NCI-H146 treated with DMSO at 0.1 percent for 48 hours (cell line): ENCODE measurements around the gene ARHGAP42.
"Not testable (repeated sequence)": the region's sequence is repeated elsewhere in the genome, so short reads cannot be mapped to it uniquely, and the experiment has no call there.

Source experiments
- DNase-seq: peaks from one replicate; lab custom pipeline; 2025; ENCODE audit not compliant: unreplicated experiment; lab: John Stamatoyannopoulos, UW

Gene ARHGAP42

DNA sequence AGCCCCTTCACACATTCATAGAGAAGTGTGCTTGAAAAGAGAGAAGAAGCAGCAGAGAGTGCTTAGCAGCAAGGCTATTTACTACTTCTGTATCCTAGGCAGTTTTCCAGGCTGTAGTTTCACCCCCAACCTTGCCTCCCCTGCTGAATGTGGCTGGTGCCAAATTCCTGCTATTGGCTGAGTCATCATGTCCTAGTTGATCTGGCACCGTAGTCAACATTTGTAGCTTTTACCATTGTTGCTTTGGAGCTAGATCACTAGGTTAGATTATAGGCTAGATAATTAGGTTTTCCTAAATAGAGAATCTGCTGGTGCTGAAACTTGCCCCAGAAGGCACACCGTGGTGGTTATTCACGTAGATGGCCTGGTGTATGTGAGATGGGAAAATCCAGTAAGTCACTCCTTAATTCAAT lies 32.7 kb downstream of the ARHGAP42 start:
- no peak for DNase-seq

- DNase-seq: no peak
Measured at GRCh38 chr11:100726680-100727079, 39.6 kb downstream of the ARHGAP42 start.

DNA sequence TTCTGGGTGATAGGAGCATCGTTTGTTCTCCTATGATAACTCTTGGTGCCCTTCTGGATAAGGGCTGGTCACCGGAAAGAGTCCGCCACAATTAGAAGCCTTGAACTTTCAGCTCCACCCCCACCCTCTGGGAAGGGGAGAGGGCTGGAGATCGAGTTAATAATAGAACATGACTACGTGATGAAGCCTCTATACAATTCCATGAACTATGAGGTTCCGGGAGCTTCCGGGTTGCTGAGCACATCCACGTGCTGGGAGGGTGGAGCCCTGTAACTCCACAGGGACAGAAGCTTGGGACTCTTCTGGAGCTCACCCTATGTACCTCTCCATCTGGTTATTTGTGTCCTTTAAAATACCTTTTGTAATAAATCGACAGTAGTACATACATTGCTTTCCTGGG lies 40.3 kb downstream of the ARHGAP42 start:
- DNase-seq: no peak

DNA sequence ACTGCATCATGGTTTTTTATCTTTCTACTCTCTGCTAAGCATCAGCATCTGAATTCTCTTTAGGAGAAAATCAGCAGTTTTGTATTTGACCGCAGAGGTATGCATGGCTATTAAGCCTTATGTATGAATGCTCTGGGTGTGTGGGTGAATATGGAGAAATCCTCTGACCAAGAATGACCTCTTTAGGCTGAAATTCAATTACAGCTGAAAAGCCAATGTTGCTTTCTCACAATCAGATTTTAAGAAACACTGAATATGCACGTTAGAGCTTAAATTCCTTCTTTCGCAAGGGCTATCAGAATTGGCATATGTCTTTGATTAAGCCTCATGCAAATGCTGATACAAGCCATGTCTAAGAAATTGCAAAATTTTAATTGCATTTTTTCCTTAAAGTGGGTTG lies 43.2 kb downstream of the ARHGAP42 start:
- no peak for DNase-seq

GRCh38 chr11:100731471-100731870 lies 44.4 kb downstream of the ARHGAP42 start:
- no peak for DNase-seq

DNA sequence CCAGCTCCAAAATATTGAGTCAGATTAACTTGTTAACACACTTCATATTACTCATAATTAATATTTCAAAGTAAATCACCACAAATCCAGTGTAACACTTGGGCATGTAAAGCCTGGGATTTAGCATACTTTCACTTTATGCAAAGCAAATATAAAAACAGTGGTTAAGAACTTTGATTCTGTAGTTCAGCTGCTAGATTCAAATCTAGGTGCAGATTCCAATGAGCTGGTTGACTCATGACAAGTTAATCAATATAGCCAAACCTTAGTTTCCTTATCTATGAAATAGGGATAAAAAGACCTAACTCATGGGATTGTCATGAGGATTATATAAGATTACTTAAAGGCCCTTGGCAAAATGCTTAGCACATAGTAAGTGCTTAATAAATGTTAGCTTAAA lies 45.9 kb downstream of the ARHGAP42 start:
- no peak for DNase-seq

GRCh38 chr11:100734743-100735527 lies 47.8 kb downstream of the ARHGAP42 start:
- no peak for DNase-seq

DNA sequence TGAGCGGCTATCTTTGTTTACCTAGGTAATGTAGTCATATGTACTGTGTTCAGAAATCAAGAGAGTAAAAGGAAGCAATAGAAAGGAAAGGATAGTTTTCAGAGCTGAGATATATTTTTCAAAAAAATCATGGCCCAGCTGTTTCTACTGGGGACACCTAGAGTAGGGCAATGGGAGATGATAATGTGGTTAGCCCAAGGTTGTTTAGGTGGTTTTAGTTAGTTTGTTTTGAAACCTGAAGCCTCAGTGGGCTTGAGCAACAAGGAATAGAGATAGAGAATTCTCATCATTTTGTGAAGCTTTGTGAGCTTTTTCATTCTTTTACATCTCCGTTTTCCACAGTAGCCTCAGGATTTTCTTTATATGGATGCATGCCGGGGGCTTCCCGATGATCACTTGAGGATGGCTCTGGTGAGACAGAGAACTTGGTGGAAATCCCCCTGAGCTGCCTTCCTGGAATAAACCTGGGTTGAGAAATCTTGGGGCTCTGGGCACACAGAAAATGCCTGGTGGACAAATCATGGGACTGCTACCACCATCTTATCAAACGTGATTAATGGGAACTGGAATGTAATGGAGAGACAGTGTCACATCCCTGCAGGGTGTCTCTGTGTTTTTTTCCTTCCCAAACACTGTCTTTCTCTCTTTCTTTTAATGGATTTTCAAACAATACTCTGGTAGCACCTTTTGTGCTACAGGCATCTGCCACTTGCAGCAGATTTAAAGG lies 49.0 kb downstream of the ARHGAP42 start:
- no peak for DNase-seq

DNA sequence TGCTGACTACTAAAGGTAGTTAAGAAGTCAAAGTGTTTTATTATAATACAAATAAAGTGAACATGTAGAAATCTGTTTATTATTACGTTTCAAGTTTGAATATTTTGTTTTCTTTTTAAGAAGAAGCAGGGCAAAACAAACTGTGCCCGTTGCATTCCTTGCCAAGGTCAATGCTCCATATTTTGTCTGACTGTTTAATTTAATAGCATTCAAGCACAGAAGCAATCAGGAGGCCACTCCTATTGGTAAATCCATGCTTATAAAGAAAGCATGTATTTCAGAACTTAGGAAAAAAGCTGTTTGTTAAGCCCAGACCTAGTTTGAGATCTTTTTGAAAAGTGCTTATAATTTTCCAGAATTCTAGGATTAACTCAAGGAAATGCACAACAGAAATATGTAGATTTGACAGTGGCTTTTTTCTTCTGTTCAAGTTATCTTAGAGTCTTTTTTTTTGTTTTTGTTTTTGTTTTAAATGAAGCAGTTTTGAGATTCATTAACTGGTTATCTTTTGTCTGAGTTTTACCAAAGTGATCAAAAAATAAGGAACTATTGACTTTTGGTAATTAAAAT lies 51.7 kb downstream of the ARHGAP42 start:
- DNase-seq: no peak

- DNase-seq: no peak
Measured at GRCh38 chr11:100739666-100740065, 52.6 kb downstream of the ARHGAP42 start.

- DNase-seq: no peak
Measured at GRCh38 chr11:100740440-100740839, 53.4 kb downstream of the ARHGAP42 start.

DNA sequence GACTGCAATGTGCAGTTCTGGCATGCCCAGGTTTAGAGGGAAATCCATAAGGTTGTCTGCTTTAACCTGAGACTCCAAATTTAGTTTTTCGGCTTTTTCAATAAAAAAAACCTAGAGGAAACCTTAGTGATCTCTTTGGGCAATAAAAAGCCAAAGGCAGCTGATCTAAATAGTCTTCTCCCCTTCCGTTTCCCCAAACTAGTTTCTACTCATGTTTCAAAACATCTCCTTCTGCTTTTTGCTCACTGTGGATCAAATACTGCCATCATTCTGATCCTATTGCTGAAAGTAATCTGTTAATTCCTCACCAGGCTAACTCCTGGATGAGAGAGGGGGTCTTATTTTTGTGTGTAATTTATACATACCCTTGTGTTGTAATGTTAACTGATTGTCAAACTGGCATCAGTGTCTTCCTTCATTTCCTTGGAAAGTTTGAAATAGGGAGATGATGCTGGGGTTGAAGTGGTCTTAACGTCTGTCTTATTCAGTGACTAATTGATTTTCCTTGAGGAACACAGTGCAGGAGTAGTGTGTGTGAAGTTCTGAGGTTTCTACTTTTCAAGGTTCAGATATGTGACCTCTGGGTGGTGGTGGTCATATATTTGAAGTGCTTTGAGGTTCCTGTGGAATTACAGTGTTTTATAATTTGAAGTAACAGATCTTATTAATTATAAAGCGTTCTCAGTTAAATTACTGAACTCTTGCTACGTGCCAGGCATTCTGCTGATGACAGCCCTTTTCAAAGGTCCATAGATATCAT lies 55.0 kb downstream of the ARHGAP42 start:
- DNase-seq: no peak

DNA sequence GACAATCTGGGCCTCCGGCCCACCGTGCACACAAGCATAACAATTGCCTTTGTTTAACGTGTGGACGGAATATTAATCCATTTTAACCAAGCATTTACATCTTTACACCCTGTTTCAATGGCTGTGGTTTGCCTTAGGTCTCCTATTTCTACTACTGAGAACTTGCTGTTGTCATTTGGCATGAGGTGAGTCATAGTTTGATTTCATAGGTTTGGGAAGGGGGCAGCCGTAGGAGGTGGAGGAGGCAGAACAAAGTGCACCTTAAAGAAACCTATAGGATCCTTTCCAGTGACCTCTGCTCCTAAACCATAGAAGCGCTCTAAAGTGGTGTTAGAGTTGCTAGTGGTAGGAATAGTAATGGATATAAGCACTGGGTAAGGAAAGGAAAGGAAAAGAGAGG lies 59.4 kb downstream of the ARHGAP42 start:
- no peak for DNase-seq

GRCh38 chr11:100748153-100748552 lies 61.1 kb downstream of the ARHGAP42 start:
- no peak for DNase-seq

DNA sequence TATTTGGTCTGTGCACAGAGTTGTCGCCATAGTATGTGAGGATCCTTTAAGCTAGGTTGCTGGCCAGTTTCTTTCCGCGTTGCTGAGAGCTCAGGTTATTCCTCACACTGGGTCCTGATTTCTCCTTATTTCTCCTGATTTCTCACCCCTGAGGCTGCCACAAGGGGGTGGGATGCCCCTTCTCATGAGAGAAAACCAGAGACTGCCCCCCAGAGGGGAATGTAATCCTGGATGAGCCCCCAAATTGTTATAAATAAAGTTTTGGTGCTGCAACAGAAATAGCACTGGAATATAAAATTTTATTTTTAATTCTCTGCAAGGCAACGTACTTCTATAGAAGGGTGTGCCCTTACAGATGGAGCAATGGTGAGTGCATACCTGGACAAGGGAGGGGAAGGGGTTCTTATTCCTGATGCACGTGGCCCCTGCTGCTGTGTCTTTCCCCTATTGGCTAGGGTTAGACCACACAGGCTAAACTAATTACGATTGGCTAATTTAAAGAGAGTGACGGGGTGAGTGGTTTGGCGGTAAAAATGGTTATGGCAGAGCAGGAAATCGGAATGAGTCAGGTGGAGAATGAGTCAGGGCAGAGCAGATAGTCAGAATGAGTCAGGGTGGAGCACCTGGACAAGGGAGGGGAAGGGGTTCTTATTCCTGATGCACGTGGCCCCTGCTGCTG lies 62.9 kb downstream of the ARHGAP42 start:
- not testable (repeated sequence) for DNase-seq

DNA sequence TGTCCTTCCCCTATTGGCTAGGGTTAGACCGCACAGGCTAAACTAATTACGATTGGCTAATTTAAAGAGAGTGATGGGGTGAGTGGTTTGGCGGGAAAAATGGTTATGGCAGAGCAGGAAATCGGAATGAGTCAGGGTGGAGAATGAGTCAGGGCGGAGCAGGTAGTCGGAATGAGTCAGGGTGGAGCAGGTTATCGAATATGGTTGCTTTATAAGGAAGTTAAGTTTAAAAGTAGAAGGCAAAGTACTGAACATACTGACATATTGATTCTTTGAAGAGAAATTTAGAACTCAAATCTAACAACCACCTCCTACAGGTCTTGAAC lies 63.4 kb downstream of the ARHGAP42 start:
- not testable (repeated sequence) for DNase-seq

- no peak for DNase-seq
Measured at GRCh38 chr11:100752371-100753171, 65.5 kb downstream of the ARHGAP42 start.

GRCh38 chr11:100753172-100753543 lies 66.1 kb downstream of the ARHGAP42 start:
- DNase-seq: no peak

DNA sequence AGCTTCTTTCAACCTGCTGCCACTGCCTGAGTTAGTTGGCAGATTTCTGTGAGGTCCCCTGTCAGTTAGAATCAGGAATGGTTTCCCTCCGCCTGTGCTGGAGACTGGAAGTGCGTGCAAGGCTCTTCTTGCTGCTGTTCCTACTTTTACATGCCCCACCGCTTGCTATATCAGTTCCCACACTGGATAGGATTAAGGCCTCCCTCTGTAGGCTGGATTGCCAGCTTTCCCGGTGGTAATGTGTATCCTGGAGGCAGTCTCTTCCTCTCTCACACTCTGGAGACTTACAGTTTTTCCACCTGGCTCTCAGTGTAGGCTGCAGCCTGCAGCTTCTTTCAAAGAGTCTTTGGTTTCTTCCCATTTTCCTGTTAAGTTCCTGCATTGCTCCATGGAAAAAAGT lies 66.5 kb downstream of the ARHGAP42 start:
- DNase-seq: no peak

DNA sequence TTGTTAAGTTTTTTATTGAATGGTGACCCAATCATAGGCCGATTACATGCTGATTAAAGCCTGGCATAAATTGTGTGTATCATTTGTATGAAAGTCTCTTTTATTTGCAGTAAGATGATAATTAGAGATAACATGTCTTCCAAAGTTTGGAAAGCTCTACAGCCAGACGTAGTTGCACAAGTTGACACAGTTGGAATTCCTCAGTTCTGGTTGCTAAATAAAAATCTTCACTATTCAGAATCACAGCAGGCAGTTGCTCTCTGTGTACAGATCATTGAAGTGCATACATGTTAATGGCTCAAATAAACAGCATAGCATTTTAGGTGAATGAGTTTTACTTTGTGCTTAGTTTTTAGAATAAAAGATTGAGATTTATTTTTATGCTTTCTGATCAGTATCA lies 69.5 kb downstream of the ARHGAP42 start:
- DNase-seq: no peak
